Measurements from ENCODE around the gene RHBDL1. TPM values are rescaled to one million over a fixed set of nuclear protein-coding genes. Genes with fewer than 3 reads are reported as not detected.

The RHBDL1 gene
- 1 to 10 TPM in 3 of 4 donors, not detected in 1; 1.1 to 1.5 (median 1.3) TPM for total RNA-seq

- no peak for ATAC-seq
- Histone ChIP-seq H3K36me3 (peaks cover 0 to 37% of the 10 kb centered on the region in 2 donors), H3K4me1 (peaks cover 0 to 38% (median 21%) of the 10 kb centered on the region in 3 donors), H3K9me3 (no peaks in the 10 kb centered on the region), H3K4me3 (peak within 1 kb of the TSS in 1 of 2 donors; percentile 49), H3K27me3 (peaks cover 8% of the 10 kb centered on the region), H3K27ac (peak within 1 kb of the TSS in 3 of 4 donors; percentile 48 to 69 (median 50))
- no peak for TF ChIP-seq POLR2A (IDR thresholded peaks at IDR 0.05)
- TF ChIP-seq EP300 (IDR thresholded peaks at IDR 0.05) = no peak
- no peak for TF ChIP-seq CTCF (IDR thresholded peaks at IDR 0.05)
- TF ChIP-seq POLR2AphosphoS5 (IDR thresholded peaks at IDR 0.05) = no peak
- WGBS, 2 donors (ENCODE audit: low coverage in 1 of 2) = 4% methylated on average over 15 of the region's 73 CpGs; no CpG with 5 or more reads in 1 of the 2 donors
Measured at GRCh38 chr16:674968-675883, at the start of gene RHBDL1. TSS of gene RHBDL1 (plus strand) at chr16:675671. CDS start at chr16:675791, 120 bp downstream.

GRCh38 chr16:625977-626765, 49.3 kb upstream of the RHBDL1 start:
- no peak for ATAC-seq
- H3K27me3 ChIP-seq = peaks cover 7% of the 10 kb centered on the region
- WGBS, 2 donors (ENCODE audit: low coverage in 1 of 2) = 86% methylated on average over 7 of the region's 35 CpGs; no CpG with 5 or more reads in 1 of the 2 donors
- H3K4me1 ChIP-seq = peaks cover 0 to 28% (median 16%) of the 10 kb centered on the region in 3 donors
- peak overlapping the region in 2 of 4 donors; percentile 35 to 43 for H3K27ac ChIP-seq
- peaks cover 0 to 46% of the 10 kb centered on the region in 2 donors for H3K36me3 ChIP-seq
- no peak overlapping the region for H3K4me3 ChIP-seq
- TF ChIP-seq POLR2A (IDR thresholded peaks at IDR 0.05) (no peak), CTCF (IDR thresholded peaks at IDR 0.05) (no peak), POLR2AphosphoS5 (IDR thresholded peaks at IDR 0.05) (no peak), EP300 (IDR thresholded peaks at IDR 0.05) (no peak)
- H3K9me3 ChIP-seq = no peaks in the 10 kb centered on the region

- ATAC-seq = no peak
Measured at GRCh38 chr16:626787-627453, 48.6 kb upstream of the RHBDL1 start.

More at GRCh38 chr16:626787-627453, 48.6 kb upstream of the RHBDL1 start:
- TF ChIP-seq POLR2A (IDR thresholded peaks at IDR 0.05) = no peak
- TF ChIP-seq POLR2AphosphoS5 (IDR thresholded peaks at IDR 0.05) = no peak
- no peak for TF ChIP-seq EP300 (IDR thresholded peaks at IDR 0.05)
- no peak for TF ChIP-seq CTCF (IDR thresholded peaks at IDR 0.05)
- Histone ChIP-seq H3K9me3 (no peaks in the 10 kb centered on the region), H3K27ac (peak overlapping the region in 2 of 4 donors; percentile 35 to 43), H3K27me3 (peaks cover 10% of the 10 kb centered on the region), H3K36me3 (peaks cover 0 to 40% of the 10 kb centered on the region in 2 donors), H3K4me3 (no peak overlapping the region), H3K4me1 (peaks cover 0 to 25% (median 18%) of the 10 kb centered on the region in 3 donors)
- 73 to 88% methylated on average over 4 to 8 of the region's 29 CpGs for WGBS, 2 donors (ENCODE audit: low coverage in 1 of 2)
